ENCODE results near the gene GDPD3. TPM values are rescaled to one million over a fixed set of nuclear protein-coding genes. Genes with fewer than 3 reads are reported as not detected.

Gene GDPD3
- total RNA-seq, 1 experiment from 2014 or later, result 3.8 TPM

DNA sequence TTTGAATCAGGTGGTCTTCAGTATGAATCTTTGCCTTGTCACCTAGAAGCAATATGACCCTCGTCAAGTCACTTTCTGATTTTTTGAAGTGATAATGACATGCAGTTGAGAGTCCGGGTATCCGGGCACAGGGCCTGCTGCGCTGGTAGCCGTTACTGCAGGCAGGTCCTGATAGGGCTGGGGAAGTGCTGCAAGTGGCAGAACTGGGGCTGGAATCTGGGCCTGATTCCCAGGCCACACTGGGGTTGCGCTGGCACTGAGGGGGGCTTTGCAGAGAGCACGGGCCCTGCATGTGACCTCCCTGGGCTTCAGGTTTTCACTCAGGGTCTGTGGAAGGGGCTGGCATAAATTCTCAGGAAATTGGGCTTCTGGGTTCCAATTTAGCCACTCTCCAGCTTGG is 34.6 kb downstream of the GDPD3 start:
- peaks cover 9% of the 10 kb centered on the region for H3K79me1 ChIP-seq (ENCODE audit: insufficient read depth, low read depth, low read length, poor library complexity, severe bottlenecking)
- Mint-ChIP-seq H3K27me3 (ENCODE audit: low read depth) (no peaks in the 10 kb centered on the region), H3K27ac (no peak overlapping the region; a peak in 1 of 7 replicates), H3K4me3 (no peak overlapping the region; a peak in 1 of 5 replicates), H3K36me3 (ENCODE audit: insufficient read depth in 1 of 3, low read depth in 3 of 3) (peaks cover 51 to 64% (median 64%) of the 10 kb centered on the region in 3 experiments), H3K4me1 (peaks cover 13 to 19% of the 10 kb centered on the region in 2 experiments), H3K9me3 (no peaks in the 10 kb centered on the region; a peak in 2 of 5 replicates)
- H3K14ac ChIP-seq (ENCODE audit: insufficient read depth, low read length), result no peak overlapping the region
- no peak overlapping the region for H4K91ac ChIP-seq (ENCODE audit: insufficient read length, low read depth, low read length)
- no peak overlapping the region for H3T11ph ChIP-seq (ENCODE audit: low read length)
- no peak overlapping the region for H2BK120ac ChIP-seq (ENCODE audit: low read depth, low read length, poor library complexity, severe bottlenecking)
- H3K4ac ChIP-seq (ENCODE audit: low read depth, low read length), result no peak overlapping the region
- H3K23me2 ChIP-seq (ENCODE audit: insufficient read length, low read depth, low read length, poor library complexity, severe bottlenecking), result peaks cover 7% of the 10 kb centered on the region
- no peak overlapping the region for H2AFZ ChIP-seq (ENCODE audit: low read length)
- H3K4me2 ChIP-seq (ENCODE audit: insufficient read depth, insufficient read length, low read length), result no peak overlapping the region
- H2AK5ac ChIP-seq (ENCODE audit: insufficient read length, low read length), result no peak overlapping the region
- DNase-seq, result no peak
- no peak overlapping the region for H3K27ac ChIP-seq (ENCODE audit: insufficient read length, low read depth, low read length)
- H3K56ac ChIP-seq (ENCODE audit: insufficient read length, low read depth, low read length), result no peak overlapping the region
- no peak overlapping the region for H2BK15ac ChIP-seq (ENCODE audit: low read depth, low read length)
- no peak overlapping the region for H3K9ac ChIP-seq (ENCODE audit: extremely low read depth, insufficient read length, low read length)
- no peak overlapping the region for H4K5ac ChIP-seq (ENCODE audit: insufficient read length, low read depth, low read length)
- no peaks in the 10 kb centered on the region for H3K4me1 ChIP-seq (ENCODE audit: insufficient read depth, low read length)
- no peaks in the 10 kb centered on the region for H3K9me3 ChIP-seq (ENCODE audit: control insufficient read depth, low read depth, low read length)
- no peak overlapping the region for H3K18ac ChIP-seq (ENCODE audit: insufficient read length, low read depth, low read length)
- H3K23ac ChIP-seq (ENCODE audit: insufficient read length, low read depth, low read length), result no peak overlapping the region
- no peak overlapping the region for H2BK12ac ChIP-seq (ENCODE audit: insufficient read length, low read depth, low read length)
- no peaks in the 10 kb centered on the region for H4K20me1 ChIP-seq (ENCODE audit: control insufficient read depth, insufficient read depth, insufficient read length)
- no peak overlapping the region for H4K8ac ChIP-seq (replicated peaks; ENCODE audit: insufficient read length, low read depth, low read length)
- no peaks in the 10 kb centered on the region for H3K27me3 ChIP-seq (ENCODE audit: insufficient read depth, low read length)
- no peak overlapping the region for H2BK20ac ChIP-seq (ENCODE audit: low read depth, low read length, poor library complexity, severe bottlenecking)
- no CpG with 5 or more reads among the region's 7 CpGs for WGBS (ENCODE audit: extremely low coverage, insufficient read length, low lambda C conversion rate)
- TF ChIP-seq, protein P1, sequence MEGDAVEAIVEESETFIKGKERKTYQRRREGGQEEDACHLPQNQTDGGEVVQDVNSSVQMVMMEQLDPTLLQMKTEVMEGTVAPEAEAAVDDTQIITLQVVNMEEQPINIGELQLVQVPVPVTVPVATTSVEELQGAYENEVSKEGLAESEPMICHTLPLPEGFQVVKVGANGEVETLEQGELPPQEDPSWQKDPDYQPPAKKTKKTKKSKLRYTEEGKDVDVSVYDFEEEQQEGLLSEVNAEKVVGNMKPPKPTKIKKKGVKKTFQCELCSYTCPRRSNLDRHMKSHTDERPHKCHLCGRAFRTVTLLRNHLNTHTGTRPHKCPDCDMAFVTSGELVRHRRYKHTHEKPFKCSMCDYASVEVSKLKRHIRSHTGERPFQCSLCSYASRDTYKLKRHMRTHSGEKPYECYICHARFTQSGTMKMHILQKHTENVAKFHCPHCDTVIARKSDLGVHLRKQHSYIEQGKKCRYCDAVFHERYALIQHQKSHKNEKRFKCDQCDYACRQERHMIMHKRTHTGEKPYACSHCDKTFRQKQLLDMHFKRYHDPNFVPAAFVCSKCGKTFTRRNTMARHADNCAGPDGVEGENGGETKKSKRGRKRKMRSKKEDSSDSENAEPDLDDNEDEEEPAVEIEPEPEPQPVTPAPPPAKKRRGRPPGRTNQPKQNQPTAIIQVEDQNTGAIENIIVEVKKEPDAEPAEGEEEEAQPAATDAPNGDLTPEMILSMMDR (conservative IDR thresholded peaks at IDR 0.05), result no peak
- H2BK5ac ChIP-seq (ENCODE audit: insufficient read length, low read length), result no peak overlapping the region
- H3K79me2 ChIP-seq (ENCODE audit: insufficient read depth, low read length), result peaks cover 16% of the 10 kb centered on the region; the same call in 1 of the 2 replicates

Data from H9 (cell line).